HG02571 (cell line): ENCODE data around the gene DLGAP4.

Source experiments
- ATAC-seq: cut with Tn5 transposase; IDR thresholded peaks from one replicate; pipeline ENCODE4 v1.9.1; 2021; ENCODE audit warnings: mild to moderate bottlenecking, moderate library complexity; ENCODE audit not compliant: unreplicated experiment

DLGAP4 gene

DNA sequence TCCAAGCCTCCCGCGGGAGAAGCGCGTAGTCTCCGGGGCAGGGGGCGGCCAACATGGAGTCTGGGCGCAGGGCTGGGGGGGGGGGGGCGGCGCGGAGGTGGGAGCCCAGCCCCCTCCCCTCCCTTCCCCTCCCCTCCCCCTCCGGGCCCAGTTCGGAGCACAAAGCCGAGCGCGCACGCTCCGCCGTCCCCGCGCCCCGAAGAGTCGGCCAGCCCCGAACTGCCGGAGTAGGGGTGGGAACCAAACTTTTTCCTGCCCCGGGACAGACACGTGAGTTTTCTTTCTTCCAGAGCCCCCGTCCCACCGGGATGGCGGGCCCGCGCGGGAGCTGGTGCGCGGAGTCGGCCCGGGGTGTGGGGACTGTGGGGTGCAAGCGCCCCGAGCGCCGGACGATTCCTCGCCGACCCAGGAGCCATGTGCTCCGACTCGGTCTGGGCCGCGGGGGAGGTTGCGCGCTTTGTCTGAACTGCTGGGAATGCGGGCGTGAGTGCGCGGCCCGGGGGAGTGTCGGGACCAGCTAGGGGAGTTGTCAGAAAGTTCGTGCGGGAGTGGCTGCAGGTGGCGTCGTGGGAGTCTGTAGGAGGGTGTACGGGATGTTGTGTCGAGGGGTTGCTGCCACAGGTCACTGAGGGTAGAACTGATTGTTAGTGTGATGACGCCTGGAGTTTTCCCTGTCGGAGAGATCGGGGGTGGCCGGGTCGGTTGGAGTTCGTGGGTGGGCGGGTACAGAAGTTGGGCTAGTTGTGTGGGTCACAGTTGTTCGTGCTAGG lies 268.4 kb downstream of the DLGAP4 start:
- ATAC-seq: no peak

DNA sequence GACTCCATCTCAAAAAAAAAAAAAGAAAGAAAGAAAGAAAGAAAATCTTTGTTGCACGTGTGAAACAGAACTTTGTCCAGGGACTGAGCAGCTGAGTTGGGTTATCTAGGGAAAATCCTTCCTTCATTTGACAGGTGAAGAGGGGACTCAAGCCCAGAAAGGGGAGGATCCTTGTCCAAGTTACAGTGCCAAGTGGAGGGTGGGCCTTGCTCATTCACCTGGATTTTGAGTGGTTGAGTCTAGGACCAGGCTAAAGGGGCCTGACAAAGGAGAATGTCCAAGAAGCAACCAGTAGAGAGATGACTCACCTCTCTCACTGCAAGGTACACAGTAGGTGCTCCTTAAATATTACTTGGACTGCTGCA lies 269.9 kb downstream of the DLGAP4 start:
- ATAC-seq: no peak
